ENCODE results near the gene PCBP3. TPM values are rescaled to one million over a fixed set of nuclear protein-coding genes. Genes with fewer than 3 reads are reported as not detected.
"Not testable (repeated sequence)": the region's sequence is repeated elsewhere in the genome, so short reads cannot be mapped to it uniquely, and the experiment has no call there.

PCBP3 gene
- total RNA-seq, 1 donor from 2014 or later: 72.7 TPM

DNA sequence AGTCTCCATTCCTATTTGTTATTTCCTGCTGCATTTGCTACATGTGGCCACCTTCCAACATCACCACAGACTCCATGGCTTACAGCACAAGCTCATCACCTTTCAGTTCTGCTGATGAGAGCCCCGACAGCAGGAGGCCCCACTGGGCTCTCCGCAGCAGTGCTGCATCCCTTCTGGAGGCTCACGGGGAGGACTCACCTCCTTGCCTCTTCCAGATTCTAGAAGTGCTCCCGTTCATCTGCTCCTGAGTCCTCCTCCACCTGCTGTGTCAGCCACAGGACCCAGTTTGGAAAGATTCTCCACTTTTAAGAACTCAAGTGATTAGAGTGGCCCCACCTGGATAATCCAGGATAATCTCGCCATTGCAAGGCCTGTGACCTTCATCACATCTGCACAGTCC is 167.6 kb downstream of the PCBP3 start:
- Mint-ChIP-seq H3K9me3 (ENCODE audit: unreplicated experiment) (peaks cover 7% of the 10 kb centered on the region), H3K27me3 (ENCODE audit: unreplicated experiment) (peaks cover 10% of the 10 kb centered on the region), H3K4me1 (ENCODE audit: low read depth, unreplicated experiment) (peaks cover 9% of the 10 kb centered on the region), H3K4me3 (ENCODE audit: unreplicated experiment) (no peak overlapping the region), H3K36me3 (ENCODE audit: unreplicated experiment) (peaks cover 34% of the 10 kb centered on the region), H3K27ac (ENCODE audit: unreplicated experiment) (no peak overlapping the region)
- no peak for DNase-seq
- TF ChIP-seq, protein P1, sequence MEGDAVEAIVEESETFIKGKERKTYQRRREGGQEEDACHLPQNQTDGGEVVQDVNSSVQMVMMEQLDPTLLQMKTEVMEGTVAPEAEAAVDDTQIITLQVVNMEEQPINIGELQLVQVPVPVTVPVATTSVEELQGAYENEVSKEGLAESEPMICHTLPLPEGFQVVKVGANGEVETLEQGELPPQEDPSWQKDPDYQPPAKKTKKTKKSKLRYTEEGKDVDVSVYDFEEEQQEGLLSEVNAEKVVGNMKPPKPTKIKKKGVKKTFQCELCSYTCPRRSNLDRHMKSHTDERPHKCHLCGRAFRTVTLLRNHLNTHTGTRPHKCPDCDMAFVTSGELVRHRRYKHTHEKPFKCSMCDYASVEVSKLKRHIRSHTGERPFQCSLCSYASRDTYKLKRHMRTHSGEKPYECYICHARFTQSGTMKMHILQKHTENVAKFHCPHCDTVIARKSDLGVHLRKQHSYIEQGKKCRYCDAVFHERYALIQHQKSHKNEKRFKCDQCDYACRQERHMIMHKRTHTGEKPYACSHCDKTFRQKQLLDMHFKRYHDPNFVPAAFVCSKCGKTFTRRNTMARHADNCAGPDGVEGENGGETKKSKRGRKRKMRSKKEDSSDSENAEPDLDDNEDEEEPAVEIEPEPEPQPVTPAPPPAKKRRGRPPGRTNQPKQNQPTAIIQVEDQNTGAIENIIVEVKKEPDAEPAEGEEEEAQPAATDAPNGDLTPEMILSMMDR (IDR thresholded peaks at IDR 0.05; ENCODE audit: partially characterized antibody, unreplicated experiment): no peak

DNA sequence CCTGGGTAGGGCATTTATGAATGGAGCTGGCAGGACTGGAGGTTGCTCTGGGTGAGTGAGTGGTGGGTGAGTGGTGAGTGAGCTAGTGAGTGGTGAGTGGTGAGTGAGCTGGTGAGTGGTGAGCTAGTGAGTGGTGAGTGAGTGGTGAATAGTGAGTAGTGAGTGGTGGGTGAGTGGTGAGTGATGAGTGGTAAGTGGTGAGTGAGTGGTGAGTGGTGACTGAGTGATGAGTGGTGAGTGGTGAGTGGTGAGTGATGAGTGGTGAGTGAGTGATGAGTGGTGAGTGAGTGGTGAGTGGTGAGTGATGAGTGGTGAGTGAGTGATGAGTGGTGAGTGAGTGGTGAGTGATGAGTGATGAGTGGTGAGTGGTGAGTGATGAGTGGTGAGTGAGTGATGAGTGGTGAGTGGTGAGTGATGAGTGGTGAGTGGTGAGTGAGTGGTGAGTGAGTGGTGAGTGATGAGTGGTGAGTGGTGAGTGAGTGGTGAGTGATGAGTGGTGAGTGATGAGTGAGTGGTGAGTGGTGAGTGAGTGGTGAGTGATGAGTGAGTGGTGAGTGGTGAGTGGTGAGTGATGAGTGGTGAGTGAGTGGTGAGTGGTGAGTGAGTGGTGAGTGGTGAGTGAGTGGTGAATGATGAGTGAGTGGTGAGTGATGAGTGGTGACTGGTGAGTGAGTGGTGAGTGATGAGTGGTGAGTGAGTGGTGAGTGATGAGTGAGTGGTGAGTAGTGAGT is 170.8 kb downstream of the PCBP3 start:
- H3K4me3 Mint-ChIP-seq (ENCODE audit: unreplicated experiment); H3K9me3 Mint-ChIP-seq (ENCODE audit: unreplicated experiment); H3K27me3 Mint-ChIP-seq (ENCODE audit: unreplicated experiment); H3K27ac Mint-ChIP-seq (ENCODE audit: unreplicated experiment); DNase-seq: not testable (repeated sequence)
- H3K4me1 Mint-ChIP-seq (ENCODE audit: low read depth, unreplicated experiment): peaks cover 22% of the 10 kb centered on the region
- H3K36me3 Mint-ChIP-seq (ENCODE audit: unreplicated experiment): peaks cover 16% of the 10 kb centered on the region

DNA sequence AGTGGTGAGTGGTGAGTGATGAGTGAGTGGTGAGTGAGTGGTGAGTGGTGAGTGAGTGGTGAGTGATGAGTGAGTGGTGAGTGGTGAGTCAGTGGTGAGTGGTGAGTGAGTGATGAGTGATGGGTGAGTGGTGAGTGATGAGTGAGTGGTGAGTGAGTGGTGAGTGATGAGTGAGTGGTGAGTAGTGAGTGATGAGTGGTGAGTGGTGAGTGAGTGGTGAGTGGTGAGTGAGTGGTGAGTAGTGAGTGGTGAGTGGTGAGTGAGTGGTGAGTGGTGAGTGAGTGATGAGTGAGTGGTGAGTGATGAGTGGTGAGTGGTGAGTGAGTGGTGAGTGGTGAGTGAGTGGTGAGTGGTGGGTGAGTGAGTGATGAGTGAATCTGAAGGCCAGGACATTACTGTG is 172.3 kb downstream of the PCBP3 start:
- DNase-seq; H3K9me3 Mint-ChIP-seq (ENCODE audit: unreplicated experiment): not testable (repeated sequence)

DNA sequence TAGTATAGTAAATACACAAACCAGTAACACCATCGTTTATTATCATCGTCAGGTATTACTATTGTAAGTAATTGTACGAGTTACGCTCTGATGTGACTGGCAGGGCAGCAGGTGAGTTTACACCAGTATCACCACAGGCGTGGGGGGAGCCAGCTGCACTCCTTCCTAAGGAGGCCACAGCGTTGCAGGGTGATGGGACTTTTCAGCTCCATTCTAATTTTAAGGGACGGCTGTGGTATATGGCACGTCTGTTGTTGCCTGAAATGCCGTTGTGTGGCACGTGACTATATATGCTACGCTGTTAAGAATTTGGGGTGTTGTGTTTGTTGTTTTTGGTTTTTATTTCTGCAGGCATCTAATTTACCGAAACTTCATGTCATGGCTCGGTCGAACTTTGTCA is 173.3 kb downstream of the PCBP3 start:
- no peak for DNase-seq
- Mint-ChIP-seq H3K4me1 (ENCODE audit: low read depth, unreplicated experiment) (peaks cover 26% of the 10 kb centered on the region), H3K36me3 (ENCODE audit: unreplicated experiment) (peaks cover 11% of the 10 kb centered on the region), H3K27ac (ENCODE audit: unreplicated experiment) (no peak overlapping the region), H3K9me3 (ENCODE audit: unreplicated experiment) (peaks cover 2% of the 10 kb centered on the region), H3K27me3 (ENCODE audit: unreplicated experiment) (peaks cover 3% of the 10 kb centered on the region), H3K4me3 (ENCODE audit: unreplicated experiment) (no peak overlapping the region)
- TF ChIP-seq, protein P1 (IDR thresholded peaks at IDR 0.05; ENCODE audit: partially characterized antibody, unreplicated experiment): no peak

More for the DNA sequence above, 172.3 kb downstream of the PCBP3 start:
- H3K4me1 Mint-ChIP-seq (ENCODE audit: low read depth, unreplicated experiment): peaks cover 22% of the 10 kb centered on the region
- H3K36me3 Mint-ChIP-seq (ENCODE audit: unreplicated experiment): peaks cover 16% of the 10 kb centered on the region
- not testable (repeated sequence) for H3K27me3 Mint-ChIP-seq (ENCODE audit: unreplicated experiment); H3K4me3 Mint-ChIP-seq (ENCODE audit: unreplicated experiment); H3K27ac Mint-ChIP-seq (ENCODE audit: unreplicated experiment)

DNA sequence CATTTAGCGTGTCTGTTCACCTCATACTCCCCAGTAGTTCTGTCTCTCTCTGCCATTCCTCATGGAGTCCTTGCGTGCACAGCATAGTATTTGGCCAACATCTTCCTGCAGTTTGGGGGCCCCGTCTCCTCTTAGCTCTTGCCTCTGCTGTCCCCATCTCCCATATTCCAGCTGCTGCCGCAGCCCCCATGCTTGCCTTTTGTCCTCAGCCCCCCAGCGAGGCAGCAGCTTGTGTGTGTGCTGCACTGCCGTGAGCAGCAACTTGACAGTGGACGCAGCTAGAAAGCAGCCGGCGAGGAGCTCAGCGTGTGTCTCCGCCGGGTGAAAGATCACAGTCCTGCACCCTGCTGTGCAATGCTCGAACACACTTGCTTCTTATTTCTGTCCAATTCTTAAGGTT is 173.8 kb downstream of the PCBP3 start:
- Mint-ChIP-seq H3K27ac (ENCODE audit: unreplicated experiment) (no peak overlapping the region), H3K4me3 (ENCODE audit: unreplicated experiment) (peak overlapping the region; percentile 18)

More for the DNA sequence above, 173.8 kb downstream of the PCBP3 start:
- H3K36me3 Mint-ChIP-seq (ENCODE audit: unreplicated experiment): peaks cover 7% of the 10 kb centered on the region
- H3K9me3 Mint-ChIP-seq (ENCODE audit: unreplicated experiment): peaks cover 2% of the 10 kb centered on the region
- no peak for DNase-seq
- H3K4me1 Mint-ChIP-seq (ENCODE audit: low read depth, unreplicated experiment): peaks cover 29% of the 10 kb centered on the region
- H3K27me3 Mint-ChIP-seq (ENCODE audit: unreplicated experiment): peaks cover 5% of the 10 kb centered on the region
- TF ChIP-seq, protein P1 (IDR thresholded peaks at IDR 0.05; ENCODE audit: partially characterized antibody, unreplicated experiment): no peak
